ENCODE results near the gene HTR3E. TPM values are rescaled to one million over a fixed set of nuclear protein-coding genes. Genes with fewer than 3 reads are reported as not detected.

Gene HTR3E
- total RNA-seq, 1 experiment from 2014 or later, result not detected

GRCh38 chr3:184052767-184053166 lies 44.1 kb upstream of the HTR3E start, which contains the start of gene HTR3C:
HTR3C (plus strand) TSS chr3:184053047; CDS start chr3:184053081, 34 bp downstream.
- Histone ChIP-seq H3K23ac (ENCODE audit: insufficient read length, low read depth, low read length) (no peak within 1 kb of the TSS), H2AFZ (ENCODE audit: low read length) (no peak within 1 kb of the TSS), H3T11ph (ENCODE audit: low read length) (no peak within 1 kb of the TSS), H3K56ac (ENCODE audit: insufficient read length, low read depth, low read length) (no peak within 1 kb of the TSS), H4K5ac (ENCODE audit: insufficient read length, low read depth, low read length) (no peak within 1 kb of the TSS), H3K79me2 (ENCODE audit: insufficient read depth, low read length) (no peaks in the 10 kb centered on the region), H2AK5ac (ENCODE audit: insufficient read length, low read length) (no peak within 1 kb of the TSS), H2BK12ac (ENCODE audit: insufficient read length, low read depth, low read length) (no peak within 1 kb of the TSS), H3K4ac (ENCODE audit: low read depth, low read length) (no peak within 1 kb of the TSS), H4K8ac (replicated peaks; ENCODE audit: insufficient read length, low read depth, low read length) (no peak within 1 kb of the TSS), H3K9me3 (ENCODE audit: control insufficient read depth, low read depth, low read length) (no peaks in the 10 kb centered on the region), H4K20me1 (ENCODE audit: control insufficient read depth, insufficient read depth, insufficient read length) (no peaks in the 10 kb centered on the region), H3K9ac (ENCODE audit: extremely low read depth, insufficient read length, low read length) (no peak within 1 kb of the TSS), H2BK20ac (ENCODE audit: low read depth, low read length, poor library complexity, severe bottlenecking) (no peak within 1 kb of the TSS), H3K14ac (ENCODE audit: insufficient read depth, low read length) (no peak within 1 kb of the TSS), H3K27ac (ENCODE audit: insufficient read length, low read depth, low read length) (no peak within 1 kb of the TSS), H3K79me1 (ENCODE audit: insufficient read depth, low read depth, low read length, poor library complexity, severe bottlenecking) (no peaks in the 10 kb centered on the region), H3K18ac (ENCODE audit: insufficient read length, low read depth, low read length) (no peak within 1 kb of the TSS), H4K91ac (ENCODE audit: insufficient read length, low read depth, low read length) (no peak within 1 kb of the TSS), H2BK120ac (ENCODE audit: low read depth, low read length, poor library complexity, severe bottlenecking) (no peak within 1 kb of the TSS), H3K27me3 (ENCODE audit: insufficient read depth, low read length) (no peaks in the 10 kb centered on the region), H2BK15ac (ENCODE audit: low read depth, low read length) (no peak within 1 kb of the TSS), H3K4me1 (ENCODE audit: insufficient read depth, low read length) (no peaks in the 10 kb centered on the region), H3K23me2 (ENCODE audit: insufficient read length, low read depth, low read length, poor library complexity, severe bottlenecking) (no peaks in the 10 kb centered on the region), H2BK5ac (ENCODE audit: insufficient read length, low read length) (no peak within 1 kb of the TSS), H3K4me2 (ENCODE audit: insufficient read depth, insufficient read length, low read length) (no peak within 1 kb of the TSS)
- Mint-ChIP-seq H3K4me1 (no peaks in the 10 kb centered on the region), H3K9me3 (no peaks in the 10 kb centered on the region; a peak in 1 of 5 replicates), H3K27ac (peak within 1 kb of the TSS in 1 of 3 experiments; percentile 30; a peak in 1 of 7 replicates), H3K4me3 (no peak within 1 kb of the TSS), H3K36me3 (ENCODE audit: insufficient read depth in 1 of 3, low read depth in 3 of 3) (no peaks in the 10 kb centered on the region; a peak in 1 of 7 replicates), H3K27me3 (ENCODE audit: low read depth) (peaks cover 6% of the 10 kb centered on the region)
- TF ChIP-seq CTCF (conservative IDR thresholded peaks at IDR 0.05), result no peak
- WGBS (ENCODE audit: extremely low coverage, insufficient read length, low lambda C conversion rate), result no CpG with 5 or more reads among the region's 4 CpGs
- DNase-seq, result no peak
